T-helper 2 cell treated with Interferon-gamma antibody and Interleukin-4, amounts not matched to agents 5 μg/mL and 100 μg/mL, for 36 hours (primary cell): Measurements from ENCODE around the gene CTDSP1.

ENCODE experiments used
- DNase-seq: peaks from one replicate; pipeline ENCODE4 v3.0.0; 2021; ENCODE audit warnings: low spot score
- H3K27ac Mint-ChIP-seq: one replicate; pipeline ENCODE4 v1.8.0; 2021; ENCODE audit warnings: mild to moderate bottlenecking, mixed read lengths
- H3K27me3 Mint-ChIP-seq: one replicate; pipeline ENCODE4 v1.8.0; 2021; ENCODE audit warnings: low read depth, mixed read lengths
- H3K36me3 Mint-ChIP-seq: one replicate; pipeline ENCODE4 v1.8.0; 2021; ENCODE audit warnings: low read depth, mixed read lengths
- H3K4me1 Mint-ChIP-seq: one replicate; pipeline ENCODE4 v1.8.0; 2021; ENCODE audit warnings: low read depth, mixed read lengths
- H3K4me3 Mint-ChIP-seq: one replicate; pipeline ENCODE4 v1.8.0; 2022; ENCODE audit warnings: mild to moderate bottlenecking, moderate library complexity, mixed read lengths
- H3K9me3 Mint-ChIP-seq: one replicate; pipeline ENCODE4 v1.8.0; 2021; ENCODE audit warnings: mixed read lengths

The CTDSP1 gene

DNA sequence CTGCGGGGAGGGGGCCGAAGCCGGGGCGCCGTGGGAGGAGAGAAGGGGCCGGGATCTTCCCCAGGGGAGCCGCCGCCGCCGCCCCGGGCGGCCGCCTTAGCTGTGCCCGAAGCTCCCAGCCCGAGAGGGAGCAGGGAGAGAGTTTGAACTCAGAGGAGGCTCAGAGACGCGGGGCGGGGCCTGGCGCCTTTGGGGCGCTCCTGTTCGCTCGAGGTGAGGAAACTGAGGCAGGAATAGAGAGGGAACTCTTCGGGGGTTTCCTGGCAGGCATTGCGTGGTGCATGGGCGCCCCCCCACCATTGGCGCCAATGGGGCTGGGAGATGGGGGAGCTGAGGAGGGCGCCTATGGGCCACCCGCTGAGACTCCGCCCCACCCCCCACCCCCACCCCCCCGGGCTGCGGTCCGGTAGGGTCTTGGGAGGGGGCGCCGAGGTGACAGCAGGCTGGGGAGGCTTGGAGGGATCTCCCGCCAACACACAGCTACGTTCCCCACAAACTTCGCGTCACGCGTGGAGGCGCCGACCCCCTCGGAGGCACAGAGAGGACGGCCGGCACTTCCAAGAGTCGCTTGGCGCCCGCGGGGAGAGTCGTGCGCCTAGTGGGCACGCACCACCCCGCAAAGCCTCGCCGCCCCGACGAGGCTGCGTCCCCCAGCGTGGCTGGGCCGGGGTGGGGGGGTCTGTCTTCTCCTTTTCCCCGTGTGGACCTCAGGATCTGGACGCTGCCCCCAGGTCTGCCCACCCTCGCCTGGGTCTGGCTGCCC lies 680 bp downstream of the CTDSP1 start:
- H3K4me1 Mint-ChIP-seq, result peaks cover 33% of the 10 kb centered on the region
- DNase-seq, result no peak

DNA sequence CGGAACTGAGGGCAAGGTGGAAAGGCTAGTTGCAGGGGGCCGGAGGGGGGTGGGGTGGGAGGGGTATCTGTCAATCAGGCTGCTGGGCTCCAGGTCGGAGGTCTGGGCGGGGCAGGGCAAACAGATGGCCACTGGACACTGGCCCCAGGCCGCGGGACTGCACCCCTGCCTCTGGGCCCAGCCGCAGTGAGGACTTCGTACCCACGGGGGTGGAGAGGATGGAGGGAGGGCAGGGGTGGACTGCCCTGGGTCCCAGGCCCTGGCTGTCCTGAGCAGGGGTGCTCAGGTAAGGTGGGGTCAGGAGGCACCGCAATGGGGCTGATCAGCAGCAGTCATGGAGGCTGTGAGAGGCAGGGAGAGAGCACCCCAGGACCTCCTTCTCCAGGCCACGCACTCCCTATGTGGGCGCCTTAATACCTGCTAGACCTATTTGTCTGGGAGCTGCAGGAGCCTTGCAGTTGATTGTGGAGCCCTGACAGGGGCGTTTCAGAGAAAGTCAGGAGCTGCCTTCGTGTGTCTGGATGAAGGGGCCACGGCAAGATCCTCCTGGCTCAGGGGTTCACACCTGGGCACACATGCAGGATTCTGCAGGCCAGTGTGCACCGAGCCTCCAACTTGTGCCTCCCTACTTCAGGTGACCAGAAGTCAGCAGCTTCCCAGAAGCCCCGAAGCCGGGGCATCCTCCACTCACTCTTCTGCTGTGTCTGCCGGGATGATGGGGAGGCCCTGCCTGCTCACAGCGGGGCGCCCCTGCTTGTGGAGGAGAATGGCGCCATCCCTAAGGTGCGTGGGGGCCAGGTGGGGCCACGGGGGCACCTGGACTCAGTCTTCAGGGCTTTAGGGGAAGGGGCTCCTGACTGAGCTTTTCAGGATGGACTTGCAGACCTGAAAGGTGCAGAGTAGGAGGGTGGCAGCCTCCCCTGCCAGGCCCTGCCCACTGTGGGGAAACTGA lies 1.5 kb downstream of the CTDSP1 start:
- peak overlapping the region; percentile 96 for H3K4me3 Mint-ChIP-seq
- peaks cover 36% of the 10 kb centered on the region for H3K4me1 Mint-ChIP-seq
- peaks cover 37% of the 10 kb centered on the region for H3K36me3 Mint-ChIP-seq
- H3K9me3 Mint-ChIP-seq, result no peaks in the 10 kb centered on the region
- no peak for DNase-seq
- no peaks in the 10 kb centered on the region for H3K27me3 Mint-ChIP-seq
- H3K27ac Mint-ChIP-seq, result no peak overlapping the region

More for the DNA sequence above, 680 bp downstream of the CTDSP1 start:
- Mint-ChIP-seq H3K27ac (peak overlapping the region; percentile 93), H3K9me3 (no peaks in the 10 kb centered on the region), H3K36me3 (peaks cover 35% of the 10 kb centered on the region), H3K4me3 (peak overlapping the region; percentile 96), H3K27me3 (no peaks in the 10 kb centered on the region)

GRCh38 chr2:218401890-218402289 lies 2.2 kb downstream of the CTDSP1 start:
- no peaks in the 10 kb centered on the region for H3K27me3 Mint-ChIP-seq
- peaks cover 38% of the 10 kb centered on the region for H3K4me1 Mint-ChIP-seq
- DNase-seq, result no peak
- H3K9me3 Mint-ChIP-seq, result no peaks in the 10 kb centered on the region
- peak overlapping the region; percentile 57 for H3K27ac Mint-ChIP-seq
- H3K36me3 Mint-ChIP-seq, result peaks cover 37% of the 10 kb centered on the region
- peak overlapping the region; percentile 96 for H3K4me3 Mint-ChIP-seq

DNA sequence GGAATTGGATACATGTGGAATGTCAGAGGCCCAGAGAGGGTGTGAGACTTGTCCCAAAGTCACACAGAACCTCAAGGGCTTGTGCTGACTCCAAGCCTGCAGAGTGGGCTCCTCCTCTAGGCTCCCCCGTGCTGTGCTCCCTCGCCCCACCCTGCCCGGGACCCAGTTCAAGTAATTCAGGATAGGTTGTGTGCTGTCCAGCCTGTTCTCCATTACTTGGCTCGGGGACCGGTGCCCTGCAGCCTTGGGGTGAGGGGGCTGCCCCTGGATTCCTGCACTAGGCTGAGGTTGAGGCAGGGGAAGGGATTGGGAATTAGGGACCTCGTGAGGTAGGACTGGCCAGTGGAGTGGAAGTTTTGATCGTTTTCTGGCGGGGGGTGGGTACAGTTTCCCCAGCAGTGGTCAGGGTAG lies 2.8 kb downstream of the CTDSP1 start:
- Mint-ChIP-seq H3K36me3 (peaks cover 37% of the 10 kb centered on the region), H3K9me3 (no peaks in the 10 kb centered on the region), H3K27ac (no peak overlapping the region), H3K27me3 (no peaks in the 10 kb centered on the region), H3K4me3 (peak overlapping the region; percentile 54), H3K4me1 (peaks cover 37% of the 10 kb centered on the region)
- no peak for DNase-seq

- no peak for DNase-seq
- H3K36me3 Mint-ChIP-seq, result peaks cover 37% of the 10 kb centered on the region
- H3K27me3 Mint-ChIP-seq, result no peaks in the 10 kb centered on the region
- peak overlapping the region; percentile 41 for H3K27ac Mint-ChIP-seq
- H3K4me3 Mint-ChIP-seq, result peak overlapping the region; percentile 49
- H3K4me1 Mint-ChIP-seq, result peaks cover 35% of the 10 kb centered on the region
- H3K9me3 Mint-ChIP-seq, result no peaks in the 10 kb centered on the region
These were observed 3.3 kb downstream of the CTDSP1 start for GRCh38 chr2:218402911-218403411.

GRCh38 chr2:218403810-218404209 lies 4.1 kb downstream of the CTDSP1 start:
- Mint-ChIP-seq H3K4me3 (peak overlapping the region; percentile 49), H3K9me3 (no peaks in the 10 kb centered on the region), H3K4me1 (peaks cover 35% of the 10 kb centered on the region), H3K36me3 (peaks cover 37% of the 10 kb centered on the region), H3K27me3 (no peaks in the 10 kb centered on the region), H3K27ac (peak overlapping the region; percentile 41)
- no peak for DNase-seq

GRCh38 chr2:218404351-218405085 lies 4.8 kb downstream of the CTDSP1 start:
- Mint-ChIP-seq H3K36me3 (peaks cover 37% of the 10 kb centered on the region), H3K9me3 (no peaks in the 10 kb centered on the region), H3K27me3 (no peaks in the 10 kb centered on the region), H3K27ac (peak overlapping the region; percentile 39), H3K4me1 (peaks cover 35% of the 10 kb centered on the region), H3K4me3 (no peak overlapping the region)
- no peak for DNase-seq

DNA sequence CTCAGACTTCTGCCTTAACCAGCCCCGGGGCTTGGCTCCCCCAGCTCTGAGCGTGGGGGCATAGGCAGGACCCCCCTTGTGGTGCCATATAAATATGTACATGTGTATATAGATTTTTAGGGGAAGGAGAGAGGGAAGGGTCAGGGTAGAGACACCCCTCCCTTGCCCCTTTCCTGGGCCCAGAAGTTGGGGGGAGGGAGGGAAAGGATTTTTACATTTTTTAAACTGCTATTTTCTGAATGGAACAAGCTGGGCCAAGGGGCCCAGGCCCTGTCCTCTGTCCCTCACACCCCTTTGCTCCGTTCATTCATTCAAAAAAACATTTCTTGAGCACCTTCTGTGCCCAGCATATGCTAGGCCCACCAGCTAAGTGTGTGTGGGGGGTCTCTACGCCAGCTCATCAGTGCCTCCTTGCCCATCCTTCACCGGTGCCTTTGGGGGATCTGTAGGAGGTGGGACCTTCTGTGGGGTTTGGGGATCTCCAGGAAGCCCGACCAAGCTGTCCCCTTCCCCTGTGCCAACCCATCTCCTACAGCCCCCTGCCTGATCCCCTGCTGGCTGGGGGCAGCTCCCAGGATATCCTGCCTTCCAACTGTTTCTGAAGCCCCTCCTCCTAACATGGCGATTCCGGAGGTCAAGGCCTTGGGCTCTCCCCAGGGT lies 5.5 kb downstream of the CTDSP1 start:
- Mint-ChIP-seq H3K27ac (peak overlapping the region; percentile 83), H3K9me3 (no peaks in the 10 kb centered on the region), H3K36me3 (peaks cover 36% of the 10 kb centered on the region), H3K27me3 (no peaks in the 10 kb centered on the region), H3K4me3 (peak overlapping the region; percentile 78), H3K4me1 (peaks cover 35% of the 10 kb centered on the region)
- DNase-seq, result no peak

- peaks cover 35% of the 10 kb centered on the region for H3K4me1 Mint-ChIP-seq
- no peaks in the 10 kb centered on the region for H3K9me3 Mint-ChIP-seq
- peak overlapping the region; percentile 83 for H3K27ac Mint-ChIP-seq
- peak overlapping the region; percentile 78 for H3K4me3 Mint-ChIP-seq
- DNase-seq, result no peak
- no peaks in the 10 kb centered on the region for H3K27me3 Mint-ChIP-seq
- peaks cover 35% of the 10 kb centered on the region for H3K36me3 Mint-ChIP-seq
These were observed 6.1 kb downstream of the CTDSP1 start for GRCh38 chr2:218405746-218406208.

DNA sequence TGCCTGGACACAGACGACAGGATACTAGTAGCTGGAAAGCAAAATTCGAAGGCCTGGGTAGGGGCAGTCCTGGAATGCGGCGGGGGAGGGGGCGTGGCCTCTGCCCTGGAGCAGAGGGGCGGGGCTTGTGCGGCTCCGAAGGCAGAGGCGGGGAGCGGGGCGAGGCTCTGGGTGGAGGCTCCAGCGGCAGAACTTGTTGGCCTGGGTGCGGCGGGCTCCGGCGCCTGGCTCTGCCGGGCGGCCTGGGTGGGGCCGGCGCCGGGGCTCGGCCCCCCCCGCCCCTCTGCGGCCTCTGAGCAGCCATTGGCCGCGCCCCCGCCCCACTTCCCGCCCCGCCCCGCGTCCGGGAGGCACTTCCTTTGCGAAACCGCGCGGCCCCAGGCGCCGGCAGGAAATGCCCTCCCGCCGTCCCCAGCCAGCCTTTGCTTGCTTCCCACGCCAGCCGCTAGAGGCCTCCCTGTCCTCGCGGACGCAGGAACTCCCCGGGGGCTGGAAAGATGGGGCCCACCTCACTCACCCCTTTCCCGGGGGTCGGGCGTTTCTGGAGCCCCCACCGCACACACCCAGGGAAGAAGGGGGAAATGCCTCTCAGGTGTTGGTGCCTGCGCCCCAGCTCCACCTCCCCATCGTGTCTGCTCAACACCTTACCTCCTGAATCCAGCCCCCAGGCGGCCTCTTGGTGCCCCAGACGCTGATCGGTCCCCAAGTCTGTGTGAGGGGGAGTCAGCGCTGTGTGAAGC lies 6.7 kb downstream of the CTDSP1 start:
- Mint-ChIP-seq H3K27me3 (no peaks in the 10 kb centered on the region), H3K27ac (peak overlapping the region; percentile 90), H3K9me3 (no peaks in the 10 kb centered on the region), H3K36me3 (peaks cover 33% of the 10 kb centered on the region), H3K4me3 (peak overlapping the region; percentile 78), H3K4me1 (peaks cover 35% of the 10 kb centered on the region)
- peak; percentile 92 for DNase-seq

- Mint-ChIP-seq H3K27ac (peak overlapping the region; percentile 90), H3K36me3 (peaks cover 28% of the 10 kb centered on the region), H3K9me3 (no peaks in the 10 kb centered on the region), H3K27me3 (no peaks in the 10 kb centered on the region), H3K4me1 (peaks cover 35% of the 10 kb centered on the region), H3K4me3 (peak overlapping the region; percentile 77)
- DNase-seq, result peak; percentile 55
These were observed 7.4 kb downstream of the CTDSP1 start for GRCh38 chr2:218406949-218407618.

DNA sequence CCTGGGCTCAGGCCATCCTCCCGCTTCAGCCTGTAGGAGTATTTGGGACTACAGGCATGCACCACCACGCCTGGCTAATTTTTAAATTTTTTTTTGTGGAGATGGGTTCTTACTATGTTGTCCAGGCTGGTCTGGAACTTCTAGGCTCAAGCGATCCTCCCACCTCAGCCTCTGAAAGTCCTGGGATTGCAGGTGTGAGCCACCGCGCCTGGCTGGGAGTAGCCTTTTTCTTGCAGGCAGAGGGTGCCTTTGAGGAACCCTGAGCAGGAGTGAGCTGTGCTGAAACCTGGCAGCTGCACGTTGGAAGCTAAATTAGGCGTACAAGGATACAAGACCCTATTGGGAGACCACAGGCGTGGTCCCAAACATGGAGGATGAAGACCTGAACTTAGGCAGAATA lies 8.0 kb downstream of the CTDSP1 start:
- Mint-ChIP-seq H3K4me1 (peaks cover 33% of the 10 kb centered on the region), H3K36me3 (peaks cover 22% of the 10 kb centered on the region), H3K9me3 (no peaks in the 10 kb centered on the region), H3K27me3 (no peaks in the 10 kb centered on the region), H3K27ac (peak overlapping the region; percentile 28), H3K4me3 (peak overlapping the region; percentile 33)
- no peak for DNase-seq
